Prostate gland (tissue), 2 donors: ENCODE data around the gene RTN4RL2.

ENCODE experiments used
- CTCF ChIP-seq, 4 experiments: fragments of 200-600 bp in 2 of 4; fragments of 450-650 bp in 2 of 4; sonication (generic) in 2 of 4; IDR thresholded peaks; 1 replicate in 3 of 4; 2 replicates in 1 of 4; pipeline ENCODE4 v1.5.1; 2016 to 2019; ENCODE audit warnings: antibody characterized with exemption in 4 of 4, mild to moderate bottlenecking in 2 of 4, moderate library complexity in 2 of 4
- POLR2A ChIP-seq: fragments of 450-650 bp; IDR thresholded peaks from one replicate; pipeline ENCODE4 v1.6.1; 2016; ENCODE audit warnings: antibody characterized with exemption, mild to moderate bottlenecking

GRCh38 chr11:57499983-57500461, 39.7 kb downstream of the RTN4RL2 start:
- no peak for TF ChIP-seq POLR2A
- no peak for TF ChIP-seq CTCF (IDR thresholded peaks at IDR 0.05)
